PC-9 (cell line): Measurements from ENCODE around the gene PARM1. TPM values are rescaled to one million over a fixed set of nuclear protein-coding genes. Genes with fewer than 3 reads are reported as not detected.

Experiments
- BruUV-seq: library from RNA; stranded (reverse); fragments of 400-500 nt; replicated peaks from 2 replicates; lab custom pipeline; 2021; lab: Mats Ljungman, UMichigan
- CTCF ChIA-PET: fragments of 300-600 bp; sonication (Branson Sonifier 250); formaldehyde crosslinking; loops from one replicate; lab custom pipeline; 2022; ENCODE audit warnings: antibody characterized with exemption; lab: Charles Lee
- POLR2A ChIA-PET: fragments of 300-600 bp; sonication (Branson Sonifier 250); formaldehyde crosslinking; loops from one replicate; lab custom pipeline; 2022; ENCODE audit warnings: antibody characterized with exemption; ENCODE audit not compliant: unreplicated experiment; lab: Charles Lee
- DNase-seq, 2 experiments: peaks; one replicate each; pipeline versions ENCODE4 v3.0.0 to v3.0.0-alpha.2; 2015 to 2022; ENCODE audit warnings: mixed read lengths in 1 of 2
- H2AFZ ChIP-seq: fragments of 200-600 bp; sonication (generic); 2 replicates; pipeline ENCODE4 v1.8.1; 2017; ENCODE audit warnings: antibody characterized with exemption
- H3F3A ChIP-seq: fragments of 200-600 bp; sonication (generic); 2 replicates; pipeline ENCODE4 v1.8.1; 2017; ENCODE audit warnings: antibody characterized with exemption, mild to moderate bottlenecking, low read depth; ENCODE audit not compliant: insufficient read depth
- H3K27ac ChIP-seq: fragments of 200-600 bp; sonication (generic); 2 replicates; pipeline ENCODE4 v1.6.1; 2016; ENCODE audit warnings: mixed run types
- H3K27me3 ChIP-seq: fragments of 200-600 bp; sonication (generic); 2 replicates; pipeline ENCODE4 v1.6.1; 2016; ENCODE audit warnings: low read depth, mixed run types; ENCODE audit not compliant: insufficient read depth
- H3K36me3 ChIP-seq: fragments of 200-600 bp; sonication (generic); 2 replicates; pipeline ENCODE4 v1.6.1; 2016; ENCODE audit warnings: low read depth, mixed run types
- H3K4me1 ChIP-seq: fragments of 200-600 bp; sonication (generic); replicated peaks from 2 replicates; pipeline ENCODE4 v1.6.1; 2016; ENCODE audit warnings: mixed run types; ENCODE audit not compliant: insufficient read depth
- H3K4me2 ChIP-seq: fragments of 200-600 bp; sonication (generic); 2 replicates; pipeline ENCODE4 v1.6.1; 2017; ENCODE audit warnings: mixed run types
- H3K4me3 ChIP-seq: fragments of 200-600 bp; sonication (generic); 2 replicates; pipeline ENCODE4 v1.6.1; 2016; ENCODE audit warnings: mixed run types
- H3K79me2 ChIP-seq: fragments of 200-600 bp; sonication (generic); 2 replicates; pipeline ENCODE4 v1.6.1; 2017; ENCODE audit warnings: low read depth, mixed run types
- H3K9me2 ChIP-seq: fragments of 200-600 bp; sonication (generic); 2 replicates; pipeline ENCODE4 v1.8.1; 2017; ENCODE audit warnings: mild to moderate bottlenecking; ENCODE audit not compliant: insufficient read depth
- H3K9me3 ChIP-seq: fragments of 200-600 bp; sonication (generic); 2 replicates; pipeline ENCODE4 v1.8.1; 2016; ENCODE audit warnings: low read depth; ENCODE audit not compliant: insufficient read depth
- H4K20me1 ChIP-seq: fragments of 200-600 bp; sonication (generic); 2 replicates; pipeline ENCODE4 v1.8.1; 2017; ENCODE audit not compliant: insufficient read depth
- EZH2 ChIP-seq: fragments of 200-600 bp; sonication (generic); IDR thresholded peaks from 2 replicates; pipeline ENCODE4 v1.8.0; 2017; ENCODE audit warnings: antibody characterized with exemption, low read depth
- intact Hi-C: fragments of 100-400 bp; cut with micrococcal nuclease; formaldehyde crosslinking; loops from one replicate; pipeline ENCODE4 v1.10.0; 2022; ENCODE audit not compliant: unreplicated experiment
- total RNA-seq: library from RNA; stranded (reverse); gene quantifications from 2 replicates; pipeline ENCODE4 v1.2.3, GENCODE V29; 2021
- TF ChIP-seq, protein P1 (sequence below): fragments of 200-600 bp; sonication (generic); conservative IDR thresholded peaks from 2 replicates; pipeline ENCODE4 v1.6.1; 2017; ENCODE audit warnings: mixed run types, antibody characterized with exemption, mild to moderate bottlenecking, moderate library complexity

Gene PARM1
- total RNA-seq, 1 experiment from 2014 or later = 0.44 TPM

DNA sequence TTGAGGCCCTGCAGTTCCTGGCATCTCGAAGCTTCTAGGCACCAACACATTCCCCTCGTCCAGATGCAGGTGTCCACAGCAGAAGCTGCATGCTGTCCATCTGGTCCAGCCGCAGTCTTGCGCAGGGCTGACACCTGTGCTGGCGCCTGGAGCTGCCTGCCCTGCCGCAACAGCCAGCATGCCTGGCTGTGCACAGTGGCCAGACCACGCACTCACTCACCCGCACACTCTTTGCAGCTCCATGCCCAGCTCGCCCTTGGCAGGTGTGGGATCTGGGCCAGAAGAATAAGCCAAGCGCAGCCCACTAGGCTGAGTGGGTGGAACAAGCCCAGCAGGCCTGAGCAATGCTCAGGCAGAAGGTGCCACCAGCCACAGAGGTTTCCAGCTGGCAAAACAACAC is 125.6 kb downstream of the PARM1 start:
- H3K27ac ChIP-seq = no peak overlapping the region
- POLR2A ChIA-PET = no interaction called here
- no peaks in the 10 kb centered on the region for H3K36me3 ChIP-seq
- H3F3A ChIP-seq = no peaks in the 10 kb centered on the region
- H3K9me3 ChIP-seq = no peaks in the 10 kb centered on the region
- H3K27me3 ChIP-seq = no peaks in the 10 kb centered on the region
- no peak overlapping the region for H2AFZ ChIP-seq
- H3K79me2 ChIP-seq = no peaks in the 10 kb centered on the region
- DNase-seq = no peak
- no peak overlapping the region for H3K4me3 ChIP-seq
- no peaks in the 10 kb centered on the region for H3K4me1 ChIP-seq
- intact Hi-C loops = no loop called here
- H3K4me2 ChIP-seq = no peak overlapping the region
- no TSS peak for BruUV-seq
- TF ChIP-seq, protein P1, sequence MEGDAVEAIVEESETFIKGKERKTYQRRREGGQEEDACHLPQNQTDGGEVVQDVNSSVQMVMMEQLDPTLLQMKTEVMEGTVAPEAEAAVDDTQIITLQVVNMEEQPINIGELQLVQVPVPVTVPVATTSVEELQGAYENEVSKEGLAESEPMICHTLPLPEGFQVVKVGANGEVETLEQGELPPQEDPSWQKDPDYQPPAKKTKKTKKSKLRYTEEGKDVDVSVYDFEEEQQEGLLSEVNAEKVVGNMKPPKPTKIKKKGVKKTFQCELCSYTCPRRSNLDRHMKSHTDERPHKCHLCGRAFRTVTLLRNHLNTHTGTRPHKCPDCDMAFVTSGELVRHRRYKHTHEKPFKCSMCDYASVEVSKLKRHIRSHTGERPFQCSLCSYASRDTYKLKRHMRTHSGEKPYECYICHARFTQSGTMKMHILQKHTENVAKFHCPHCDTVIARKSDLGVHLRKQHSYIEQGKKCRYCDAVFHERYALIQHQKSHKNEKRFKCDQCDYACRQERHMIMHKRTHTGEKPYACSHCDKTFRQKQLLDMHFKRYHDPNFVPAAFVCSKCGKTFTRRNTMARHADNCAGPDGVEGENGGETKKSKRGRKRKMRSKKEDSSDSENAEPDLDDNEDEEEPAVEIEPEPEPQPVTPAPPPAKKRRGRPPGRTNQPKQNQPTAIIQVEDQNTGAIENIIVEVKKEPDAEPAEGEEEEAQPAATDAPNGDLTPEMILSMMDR = no peak
- TF ChIP-seq EZH2 = no peak
- H4K20me1 ChIP-seq = no peaks in the 10 kb centered on the region
- no peaks in the 10 kb centered on the region for H3K9me2 ChIP-seq
- CTCF ChIA-PET = no interaction called here

DNA sequence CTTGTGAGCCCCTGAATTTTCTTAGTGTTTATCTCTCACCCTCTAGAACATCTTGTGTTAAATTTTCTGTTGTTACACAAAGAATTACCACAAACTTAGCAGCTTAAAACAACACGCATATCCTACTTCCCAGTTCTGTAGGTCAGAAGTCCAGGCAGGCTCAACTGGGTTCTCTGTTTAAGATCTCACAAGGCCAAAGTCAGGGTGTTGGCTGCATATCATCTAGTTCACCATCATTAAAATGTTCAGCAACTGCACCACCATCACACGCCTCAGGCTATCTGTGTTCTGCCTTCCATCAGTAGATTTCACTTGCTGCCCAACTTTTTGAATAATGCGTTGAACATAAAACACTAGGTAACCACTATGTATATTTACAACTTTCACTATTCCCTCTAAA is 130.5 kb downstream of the PARM1 start:
- Histone ChIP-seq H4K20me1 (no peaks in the 10 kb centered on the region), H2AFZ (no peak overlapping the region), H3K27ac (no peak overlapping the region), H3K4me1 (no peaks in the 10 kb centered on the region), H3K4me2 (no peak overlapping the region), H3F3A (no peaks in the 10 kb centered on the region), H3K27me3 (no peaks in the 10 kb centered on the region), H3K79me2 (no peaks in the 10 kb centered on the region), H3K9me2 (no peaks in the 10 kb centered on the region), H3K9me3 (no peaks in the 10 kb centered on the region), H3K4me3 (no peak overlapping the region), H3K36me3 (no peaks in the 10 kb centered on the region)
- BruUV-seq = no TSS peak
- TF ChIP-seq, protein P1 = no peak
- no peak for TF ChIP-seq EZH2
- DNase-seq = no peak
- ChIA-PET POLR2A (no interaction called here), CTCF (no interaction called here)
- intact Hi-C loops = no loop called here

- intact Hi-C loops = no loop called here
- Histone ChIP-seq H3K27ac (no peak overlapping the region), H3K79me2 (no peaks in the 10 kb centered on the region), H3K36me3 (no peaks in the 10 kb centered on the region), H3F3A (no peaks in the 10 kb centered on the region), H3K9me3 (no peaks in the 10 kb centered on the region), H3K4me2 (no peak overlapping the region), H3K4me3 (no peak overlapping the region), H4K20me1 (no peaks in the 10 kb centered on the region), H3K9me2 (no peaks in the 10 kb centered on the region), H3K27me3 (no peaks in the 10 kb centered on the region), H3K4me1 (no peaks in the 10 kb centered on the region), H2AFZ (no peak overlapping the region)
- no TSS peak for BruUV-seq
- CTCF ChIA-PET = no interaction called here
- TF ChIP-seq, protein P1 = no peak
- TF ChIP-seq EZH2 = no peak
- no peak for DNase-seq
- POLR2A ChIA-PET = no interaction called here
These were observed 133.0 kb downstream of the PARM1 start for GRCh38 chr4:75065909-75066308.
